Activated CD8-positive, alpha-beta T cell treated with anti-CD3 and anti-CD28 coated beads, Interleukin-2, amount 10 ng/mL, durations not matched to agents 7 days and 5 days (primary cell): ENCODE measurements around the gene ZNF273. TPM values are rescaled to one million over a fixed set of nuclear protein-coding genes. Genes with fewer than 3 reads are reported as not detected.

Experiments used
- ATAC-seq: fragments of 150-1000 bp; cut with Tn5 transposase; one replicate; pipeline ENCODE4 v1.10.0; 2021; ENCODE audit warnings: moderate library complexity
- CTCF ChIA-PET: fragments of 350-600 bp; sonication (Branson Sonifier 250); formaldehyde crosslinking; loops from one replicate; lab custom pipeline; 2021; ENCODE audit warnings: antibody characterized with exemption; lab: Charles Lee
- POLR2A ChIA-PET: fragments of 350-600 bp; sonication (Branson Sonifier 250); formaldehyde crosslinking; loops from one replicate; lab custom pipeline; 2021; ENCODE audit warnings: antibody characterized with exemption; lab: Charles Lee
- DNase-seq: peaks from one replicate; pipeline ENCODE4 v3.0.0-alpha.2; 2020
- H3K27ac Mint-ChIP-seq: one replicate; pipeline ENCODE4 v1.8.0; 2021; ENCODE audit warnings: mild to moderate bottlenecking, mixed read lengths
- H3K27me3 Mint-ChIP-seq: one replicate; pipeline ENCODE4 v1.8.0; 2021; ENCODE audit warnings: low read depth, mixed read lengths
- H3K36me3 Mint-ChIP-seq: one replicate; pipeline ENCODE4 v1.8.0; 2021; ENCODE audit warnings: low read depth, mixed read lengths
- H3K4me1 Mint-ChIP-seq: one replicate; pipeline ENCODE4 v1.8.0; 2021; ENCODE audit warnings: low read depth, mixed read lengths
- H3K4me3 Mint-ChIP-seq: one replicate; pipeline ENCODE4 v1.8.0; 2021; ENCODE audit warnings: mild to moderate bottlenecking, mixed read lengths
- H3K9me3 Mint-ChIP-seq: one replicate; pipeline ENCODE4 v1.8.0; 2022; ENCODE audit warnings: mixed read lengths; ENCODE audit not compliant: insufficient read depth
- total RNA-seq, 2 experiments: library from RNA; stranded (reverse); gene quantifications; one replicate each; pipeline ENCODE4 v1.2.3, GENCODE V29; 2021

Gene ZNF273
- total RNA-seq, 2 experiments from 2014 or later = 10.6 to 11.8 TPM

DNA sequence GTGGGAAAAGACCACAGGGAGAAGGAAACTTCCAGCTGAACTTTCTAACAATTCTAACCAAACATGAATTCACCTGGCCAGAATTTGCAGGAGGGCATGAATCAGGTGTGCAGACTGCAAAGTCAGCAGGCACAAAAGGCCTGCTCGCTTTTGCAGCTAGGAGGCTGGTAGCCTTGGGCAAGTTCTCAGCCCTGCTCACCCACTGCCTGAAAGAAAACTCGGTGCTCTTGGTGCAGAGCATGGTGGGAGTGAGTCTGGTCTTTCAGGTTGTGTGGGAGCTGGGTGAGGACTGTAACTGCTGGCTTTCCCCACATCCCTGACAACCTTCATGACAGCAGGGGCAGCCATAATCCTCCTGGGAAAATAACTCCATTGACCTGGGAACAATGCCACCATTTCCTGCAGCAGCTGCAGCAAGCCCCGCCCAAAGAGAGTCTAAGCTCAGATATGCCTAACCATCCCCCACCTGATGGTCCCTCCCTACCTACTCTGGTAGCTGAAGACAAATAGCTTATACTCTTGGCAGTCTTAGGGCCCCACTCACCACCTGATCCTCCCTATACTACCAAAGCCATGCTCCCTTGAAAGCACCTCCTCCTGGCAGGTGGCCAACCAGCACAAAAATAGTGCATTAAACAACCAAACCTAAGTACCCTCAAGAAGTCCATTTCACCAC, 56.1 kb downstream of the ZNF273 start:
- Mint-ChIP-seq H3K27ac (no peak overlapping the region), H3K36me3 (no peaks in the 10 kb centered on the region), H3K4me3 (no peak overlapping the region), H3K27me3 (peaks cover 2% of the 10 kb centered on the region), H3K4me1 (no peaks in the 10 kb centered on the region), H3K9me3 (peaks cover 7% of the 10 kb centered on the region)
- ChIA-PET POLR2A (no interaction called here), CTCF (interaction anchor here (1.1 kb wide), 1 partner anchor 8 kb away, joined by 3 read pairs; no protein-coding TSS in a partner anchor)
- ATAC-seq (no peak), DNase-seq (no peak)

DNA sequence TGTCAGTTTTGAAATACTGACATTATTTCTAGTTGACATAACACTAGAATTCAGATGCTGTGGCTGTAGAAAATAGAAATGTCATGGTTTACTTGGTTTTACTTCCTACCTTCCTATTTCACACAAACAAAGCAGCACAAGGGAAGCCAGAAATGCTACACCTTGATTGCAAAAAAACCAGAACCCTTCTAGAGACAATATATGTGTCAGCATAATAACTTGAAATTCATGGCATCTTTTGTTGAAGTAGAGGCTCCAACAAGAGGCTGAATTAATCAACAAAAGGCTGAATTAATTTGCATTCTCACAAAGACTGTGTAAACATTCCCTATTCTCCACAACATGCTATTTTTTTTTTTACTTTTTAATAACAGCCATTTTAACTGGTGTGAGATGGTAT, 62.5 kb downstream of the ZNF273 start:
- H3K4me3 Mint-ChIP-seq = no peak overlapping the region
- H3K27ac Mint-ChIP-seq = no peak overlapping the region
- POLR2A ChIA-PET = no interaction called here
- no peak for DNase-seq
- H3K36me3 Mint-ChIP-seq = no peaks in the 10 kb centered on the region
- H3K27me3 Mint-ChIP-seq = no peaks in the 10 kb centered on the region
- no peak for ATAC-seq
- peaks cover 30% of the 10 kb centered on the region for H3K9me3 Mint-ChIP-seq
- no peaks in the 10 kb centered on the region for H3K4me1 Mint-ChIP-seq
- CTCF ChIA-PET = no interaction called here

DNA sequence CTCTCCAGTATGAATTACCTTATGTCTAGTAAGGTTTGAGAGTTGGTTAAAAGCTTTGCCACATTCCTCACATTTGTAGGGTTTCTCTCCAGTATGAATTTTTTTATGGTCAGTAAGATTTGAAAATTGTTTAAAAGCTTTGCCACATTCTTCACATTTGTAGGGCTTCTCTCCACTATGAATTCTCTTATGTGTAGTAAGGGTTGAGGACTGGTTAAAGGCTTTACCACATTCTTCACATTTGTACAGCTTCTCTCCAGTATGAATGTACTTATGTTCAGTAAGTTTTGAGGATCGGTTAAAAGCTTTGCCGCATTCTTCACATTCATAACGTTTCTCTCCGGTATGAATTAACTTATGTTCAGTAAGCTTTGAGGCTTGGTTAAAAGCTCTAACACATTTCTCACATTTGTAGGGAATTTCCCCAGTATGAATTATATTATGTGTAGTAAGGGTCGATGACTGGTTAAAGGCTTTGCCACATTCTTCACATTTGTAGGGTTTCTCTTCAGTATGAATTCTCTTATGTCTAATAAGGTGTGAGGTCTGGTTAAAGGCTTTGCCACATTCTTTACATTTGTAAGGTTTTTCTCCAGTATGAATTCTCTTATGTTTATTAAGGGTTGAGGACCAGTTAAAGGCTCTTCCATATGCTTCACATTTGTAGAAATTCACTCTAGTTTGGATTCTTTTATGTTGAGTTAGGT, 75.6 kb downstream of the ZNF273 start:
- peaks cover 74% of the 10 kb centered on the region for H3K9me3 Mint-ChIP-seq
- no peak overlapping the region for H3K27ac Mint-ChIP-seq
- peaks cover 1% of the 10 kb centered on the region for H3K4me1 Mint-ChIP-seq
- ATAC-seq = no peak
- DNase-seq = no peak
- H3K4me3 Mint-ChIP-seq = no peak overlapping the region
- H3K36me3 Mint-ChIP-seq = peaks cover 52% of the 10 kb centered on the region
- no peaks in the 10 kb centered on the region for H3K27me3 Mint-ChIP-seq
- ChIA-PET CTCF (no interaction called here), POLR2A (no interaction called here)

Other genes starting within 250 kb of the ZNF273 start
- 10 to 100 TPM; 20.2 to 21.7 TPM for gene ZNF107, start 237.1 kb upstream of the ZNF273 start, total RNA-seq
- gene ZNF138, start 108.8 kb upstream of the ZNF273 start, total RNA-seq = 10 to 100 TPM; 10.9 to 11.7 TPM
- 1 to 10 TPM; 7.0 to 8.7 TPM for gene ZNF117, start 87.8 kb downstream of the ZNF273 start, total RNA-seq
- 10 to 100 TPM; 12.5 to 14.8 TPM for gene ERV3-1, start 103.4 kb downstream of the ZNF273 start, total RNA-seq